ENCODE results near the gene SDE2. TPM values are rescaled to one million over a fixed set of nuclear protein-coding genes. Genes with fewer than 3 reads are reported as not detected.

SDE2 gene
- total RNA-seq, 1 donor from 2014 or later, result 28.4 TPM

DNA sequence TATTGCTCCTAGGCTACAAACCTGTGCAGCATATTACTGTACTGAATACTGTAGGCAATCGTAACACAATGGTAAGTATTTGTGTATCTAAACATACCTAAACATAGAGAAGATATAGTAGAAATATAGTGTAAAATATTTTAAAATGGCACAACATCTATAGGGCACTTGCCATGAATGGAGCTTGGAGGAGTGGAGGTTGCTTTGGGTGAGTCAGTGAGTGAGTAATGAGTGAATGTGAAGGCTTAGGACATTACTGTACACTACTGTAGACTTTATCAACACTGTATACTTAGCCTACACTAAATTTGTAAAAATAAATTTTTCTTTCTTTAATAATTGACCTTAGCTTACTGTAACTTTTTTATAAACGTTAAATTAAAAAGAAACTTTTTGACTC lies 66.1 kb downstream of the SDE2 start:
- Mint-ChIP-seq H3K4me1 (ENCODE audit: low read depth) (peaks cover 6% of the 10 kb centered on the region), H3K27me3 (ENCODE audit: insufficient read depth) (no peaks in the 10 kb centered on the region), H3K27ac (no peak overlapping the region), H3K4me3 (no peak overlapping the region), H3K9me3 (no peaks in the 10 kb centered on the region), H3K36me3 (ENCODE audit: low read depth) (no peaks in the 10 kb centered on the region)
- intact Hi-C loops (cut with micrococcal nuclease), result no loop called here
- no peak for DNase-seq (ENCODE audit: low spot score)

Other genes starting within 250 kb of the SDE2 start
- 230 and 233 TPM in 2 replicates for gene SRP9, start 221.5 kb downstream of the SDE2 start, total RNA-seq
- gene EPHX1, start 189.2 kb downstream of the SDE2 start, total RNA-seq, result 1.0 and 1.6 TPM in 2 replicates
- gene TMEM63A, start 117.0 kb downstream of the SDE2 start, total RNA-seq, result 20.4 and 23.4 TPM in 2 replicates
- gene LEFTY1, start 110.2 kb downstream of the SDE2 start, total RNA-seq, result 0.12 TPM in 1 of 2 replicates, not detected in the other
- 137 and 145 TPM in 2 replicates for gene PYCR2, start 75.1 kb downstream of the SDE2 start, total RNA-seq
- not detected in 2 replicates for gene LEFTY2, start 58.1 kb downstream of the SDE2 start, total RNA-seq
- 416 and 426 TPM in 2 replicates for gene H3-3A, start 63.4 kb upstream of the SDE2 start, total RNA-seq
- 23.6 and 26.0 TPM in 2 replicates for gene ACBD3, start 187.4 kb upstream of the SDE2 start, total RNA-seq
- gene MIXL1, start 224.3 kb upstream of the SDE2 start, total RNA-seq, result not detected in 2 replicates

All from activated T-helper 1 cell treated with anti-CD3 and anti-CD28 coated beads, Interleukin-12 subunit alpha, Interleukin-12 subunit beta, Interleukin-2, Interleukin-4 antibody, amounts not matched to agents 30 ng/mL and 10 ng/mL and 1 ng/mL, durations not matched to agents 14 hours and 24 hours and 36 hours (primary cell).